SU-DHL-6 (cell line): ENCODE data around the gene SMURF2.

Experiments used
- CTCF ChIP-seq: fragments of 200-600 bp; sonication (generic); IDR thresholded peaks from one replicate; pipeline ENCODE4 v1.5.1; 2017; ENCODE audit warnings: antibody characterized with exemption, mild to moderate bottlenecking, low read length, moderate library complexity; ENCODE audit not compliant: insufficient read depth, poor library complexity, severe bottlenecking
- EZH2phosphoT487 ChIP-seq: fragments of 200-600 bp; sonication (generic), shearing (Covaris generic); conservative IDR thresholded peaks from 2 replicates; pipeline ENCODE4 v1.6.1; 2018; ENCODE audit warnings: mild to moderate bottlenecking, antibody characterized with exemption, low read length, moderate library complexity, mixed read lengths

GRCh38 chr17:64555281-64555680 is 106.8 kb downstream of the SMURF2 start:
- TF ChIP-seq EZH2phosphoT487 (no peak), CTCF (no peak)
